Measurements from ENCODE around the gene HILPDA.

DNA sequence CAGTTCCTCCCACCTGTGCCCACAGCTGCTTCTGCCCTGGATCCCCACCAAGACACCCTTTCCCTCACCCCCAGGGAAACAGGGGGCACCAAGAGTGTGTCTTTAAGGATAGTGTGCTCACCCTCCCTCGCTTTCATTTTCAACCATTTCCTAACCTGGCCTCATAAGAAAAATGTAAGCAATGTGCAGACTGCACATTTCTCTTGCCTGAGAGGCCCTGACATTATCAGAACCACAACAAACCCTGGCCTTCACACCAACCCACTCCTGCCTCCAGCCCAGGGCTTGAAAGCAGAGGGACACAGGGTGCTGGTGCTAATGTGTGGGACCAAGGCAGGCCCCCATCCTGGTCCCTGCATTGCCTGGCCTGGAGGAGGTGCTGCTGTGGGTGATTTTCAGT, 34.9 kb upstream of the HILPDA start:
- TF ChIP-seq, protein P1, sequence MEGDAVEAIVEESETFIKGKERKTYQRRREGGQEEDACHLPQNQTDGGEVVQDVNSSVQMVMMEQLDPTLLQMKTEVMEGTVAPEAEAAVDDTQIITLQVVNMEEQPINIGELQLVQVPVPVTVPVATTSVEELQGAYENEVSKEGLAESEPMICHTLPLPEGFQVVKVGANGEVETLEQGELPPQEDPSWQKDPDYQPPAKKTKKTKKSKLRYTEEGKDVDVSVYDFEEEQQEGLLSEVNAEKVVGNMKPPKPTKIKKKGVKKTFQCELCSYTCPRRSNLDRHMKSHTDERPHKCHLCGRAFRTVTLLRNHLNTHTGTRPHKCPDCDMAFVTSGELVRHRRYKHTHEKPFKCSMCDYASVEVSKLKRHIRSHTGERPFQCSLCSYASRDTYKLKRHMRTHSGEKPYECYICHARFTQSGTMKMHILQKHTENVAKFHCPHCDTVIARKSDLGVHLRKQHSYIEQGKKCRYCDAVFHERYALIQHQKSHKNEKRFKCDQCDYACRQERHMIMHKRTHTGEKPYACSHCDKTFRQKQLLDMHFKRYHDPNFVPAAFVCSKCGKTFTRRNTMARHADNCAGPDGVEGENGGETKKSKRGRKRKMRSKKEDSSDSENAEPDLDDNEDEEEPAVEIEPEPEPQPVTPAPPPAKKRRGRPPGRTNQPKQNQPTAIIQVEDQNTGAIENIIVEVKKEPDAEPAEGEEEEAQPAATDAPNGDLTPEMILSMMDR (IDR thresholded peaks at IDR 0.05): no peak
- TF ChIP-seq POLR2AphosphoS5 (IDR thresholded peaks at IDR 0.05; ENCODE audit: insufficient read depth in 1 of 2, low read depth in 1 of 2): no peak
- no peak for TF ChIP-seq POLR2A (IDR thresholded peaks at IDR 0.05)
